Mesendoderm (in vitro differentiated cells): ENCODE results near the gene PTPRS.

Source experiments
- DNase-seq: peaks from one replicate; pipeline ENCODE4 v3.0.0; 2013
- H2AK5ac ChIP-seq: 2 replicates; pipeline ENCODE4 v1.6.1; 2013; ENCODE audit warnings: low read length, inconsistent platforms
- H2BK120ac ChIP-seq: 2 replicates; pipeline ENCODE4 v1.6.1; 2013; ENCODE audit warnings: low read depth, mild to moderate bottlenecking, low read length, moderate library complexity, mixed read lengths
- H2BK15ac ChIP-seq: replicated peaks from 2 replicates; pipeline ENCODE4 v1.6.1; 2013; ENCODE audit warnings: low read depth, mild to moderate bottlenecking, moderate library complexity
- H2BK5ac ChIP-seq: 2 replicates; pipeline ENCODE4 v1.6.1; 2013; ENCODE audit warnings: low read length, inconsistent platforms
- H3K18ac ChIP-seq: 2 replicates; pipeline ENCODE4 v1.6.1; 2013; ENCODE audit warnings: mild to moderate bottlenecking, low read length, mixed read lengths
- H3K23ac ChIP-seq: one replicate; pipeline ENCODE4 v1.6.1; 2013; ENCODE audit warnings: low read length
- H3K27ac ChIP-seq: 2 replicates; pipeline ENCODE4 v1.5.1; 2013; ENCODE audit warnings: low read depth, mild to moderate bottlenecking, inconsistent platforms, low read length, moderate library complexity
- H3K27me3 ChIP-seq: 2 replicates; pipeline ENCODE4 v1.6.1; 2013; ENCODE audit warnings: low read length, control low read depth, mild to moderate bottlenecking, inconsistent platforms; ENCODE audit not compliant: insufficient read depth, poor library complexity
- H3K36me3 ChIP-seq: 2 replicates; pipeline ENCODE4 v1.6.1; 2013; ENCODE audit warnings: low read length, inconsistent platforms; ENCODE audit not compliant: control insufficient read depth, insufficient read depth
- H3K4ac ChIP-seq: one replicate; pipeline ENCODE4 v1.6.1; 2013; ENCODE audit warnings: low read depth, mild to moderate bottlenecking, low read length, moderate library complexity
- H3K4me1 ChIP-seq: 2 replicates; pipeline ENCODE4 v1.6.1; 2013; ENCODE audit warnings: low read depth, low read length, inconsistent platforms; ENCODE audit not compliant: control insufficient read depth
- H3K4me2 ChIP-seq: 2 replicates; pipeline ENCODE4 v1.6.1; 2013; ENCODE audit warnings: low read length
- H3K4me3 ChIP-seq: 2 replicates; pipeline ENCODE4 v1.5.1; 2013; ENCODE audit warnings: mild to moderate bottlenecking, low read length
- H3K56ac ChIP-seq: one replicate; pipeline ENCODE4 v1.6.1; 2013; ENCODE audit warnings: low read length
- H3K79me1 ChIP-seq: 2 replicates; pipeline ENCODE4 v1.6.1; 2013; ENCODE audit warnings: low read length, inconsistent platforms
- H3K79me2 ChIP-seq: 2 replicates; pipeline ENCODE4 v1.6.1; 2013; ENCODE audit warnings: mild to moderate bottlenecking, low read length; ENCODE audit not compliant: control insufficient read depth, insufficient read depth
- H3K9ac ChIP-seq: 2 replicates; pipeline ENCODE4 v1.6.1; 2013; ENCODE audit warnings: low read length, inconsistent platforms
- H4K5ac ChIP-seq: one replicate; pipeline ENCODE4 v1.6.1; 2013; ENCODE audit warnings: low read length
- H4K8ac ChIP-seq: one replicate; pipeline ENCODE4 v1.6.1; 2013; ENCODE audit warnings: low read depth, mild to moderate bottlenecking, control low read depth, low read length, moderate library complexity
- WGBS: extraction: QIAGEN DNeasy Blood & Tissue Kit; methylation state at CpG from one replicate; pipeline ENCODE4 v1.1.7; 2013; ENCODE audit warnings: low lambda C conversion rate, missing lambda C conversion rate; ENCODE audit not compliant: insufficient coverage; ENCODE audit errors: extremely low coverage; 5-methylcytosine and 5-hydroxymethylcytosine counted together

Gene PTPRS

GRCh38 chr19:5305163-5305562 lies 35.4 kb downstream of the PTPRS start:
- Histone ChIP-seq H3K18ac (no peak overlapping the region), H4K5ac (no peak overlapping the region), H2BK15ac (no peak overlapping the region), H2BK5ac (no peak overlapping the region), H3K79me2 (no peaks in the 10 kb centered on the region), H3K4ac (no peak overlapping the region), H4K8ac (no peak overlapping the region), H3K23ac (no peak overlapping the region), H3K9ac (no peak overlapping the region), H3K27me3 (no peaks in the 10 kb centered on the region), H3K56ac (no peak overlapping the region), H3K27ac (no peak overlapping the region), H3K4me1 (no peaks in the 10 kb centered on the region), H3K79me1 (peaks cover 4% of the 10 kb centered on the region), H3K36me3 (no peaks in the 10 kb centered on the region), H3K4me2 (no peak overlapping the region), H2AK5ac (no peak overlapping the region), H3K4me3 (no peak overlapping the region), H2BK120ac (no peak overlapping the region)
- no CpG with 5 or more reads among the region's 3 CpGs for WGBS
- no peak for DNase-seq

DNA sequence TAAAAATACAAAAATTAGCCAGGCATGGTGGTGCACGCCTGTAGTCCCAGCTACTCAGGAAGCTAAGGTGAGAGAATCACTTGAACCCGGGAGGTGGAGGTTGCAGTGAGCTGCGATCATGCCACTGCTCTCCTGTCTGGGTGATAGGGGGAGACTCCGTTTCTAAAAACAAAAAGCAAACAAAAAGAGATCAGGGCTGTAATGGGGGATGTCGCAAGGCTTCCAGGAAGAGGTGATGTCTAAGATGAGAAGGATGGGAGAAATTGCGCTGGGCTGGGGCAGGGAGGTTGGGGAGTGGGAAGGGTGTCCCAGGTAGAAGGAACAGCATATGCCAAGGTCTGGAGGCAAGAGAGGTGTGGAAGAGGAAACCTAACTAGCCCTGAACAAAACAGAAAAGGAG lies 36.1 kb downstream of the PTPRS start:
- no peak overlapping the region for H2BK15ac ChIP-seq
- H3K18ac ChIP-seq = no peak overlapping the region
- no peak overlapping the region for H3K56ac ChIP-seq
- H4K5ac ChIP-seq = no peak overlapping the region
- no peak overlapping the region for H3K4me3 ChIP-seq
- no peaks in the 10 kb centered on the region for H3K36me3 ChIP-seq
- H2BK120ac ChIP-seq = no peak overlapping the region
- no peaks in the 10 kb centered on the region for H3K27me3 ChIP-seq
- H4K8ac ChIP-seq = no peak overlapping the region
- H3K4ac ChIP-seq = no peak overlapping the region
- no peak overlapping the region for H2BK5ac ChIP-seq
- WGBS = no CpG with 5 or more reads among the region's 6 CpGs
- no peak overlapping the region for H3K9ac ChIP-seq
- H3K4me2 ChIP-seq = no peak overlapping the region
- H3K23ac ChIP-seq = no peak overlapping the region
- no peaks in the 10 kb centered on the region for H3K79me2 ChIP-seq
- H3K79me1 ChIP-seq = peaks cover 4% of the 10 kb centered on the region
- no peak for DNase-seq
- no peak overlapping the region for H2AK5ac ChIP-seq
- H3K27ac ChIP-seq = no peak overlapping the region
- no peaks in the 10 kb centered on the region for H3K4me1 ChIP-seq

DNA sequence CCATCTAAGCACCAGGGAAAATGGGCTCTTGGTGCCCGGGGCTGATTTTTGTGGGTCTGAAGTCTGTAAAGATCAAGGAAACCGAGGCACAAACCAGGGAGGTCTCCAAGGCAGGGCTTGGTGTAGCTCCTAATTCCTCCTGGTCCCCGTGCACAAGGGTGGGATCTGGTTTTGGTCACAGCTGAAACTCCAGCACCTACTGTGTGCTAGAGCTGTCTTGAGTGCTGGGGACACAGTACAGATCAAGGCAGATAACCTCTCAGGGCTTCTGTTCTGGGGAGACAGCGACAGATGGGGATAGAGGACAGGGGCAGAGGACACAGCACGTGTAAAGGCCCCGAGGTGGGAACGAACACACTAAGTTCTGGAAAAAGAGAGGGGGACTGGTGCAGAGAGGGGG lies 37.4 kb downstream of the PTPRS start:
- no peak overlapping the region for H4K5ac ChIP-seq
- H3K4me2 ChIP-seq = no peak overlapping the region
- peaks cover 1% of the 10 kb centered on the region for H3K79me1 ChIP-seq
- no peak overlapping the region for H2BK5ac ChIP-seq
- H3K79me2 ChIP-seq = no peaks in the 10 kb centered on the region
- H3K23ac ChIP-seq = no peak overlapping the region
- no peaks in the 10 kb centered on the region for H3K36me3 ChIP-seq
- WGBS = no CpG with 5 or more reads among the region's 7 CpGs
- no peak overlapping the region for H3K4me3 ChIP-seq
- no peak overlapping the region for H4K8ac ChIP-seq
- H3K27ac ChIP-seq = no peak overlapping the region
- H3K27me3 ChIP-seq = no peaks in the 10 kb centered on the region
- no peak overlapping the region for H3K18ac ChIP-seq
- H3K9ac ChIP-seq = no peak overlapping the region
- H3K4ac ChIP-seq = no peak overlapping the region
- no peaks in the 10 kb centered on the region for H3K4me1 ChIP-seq
- H3K56ac ChIP-seq = no peak overlapping the region
- H2AK5ac ChIP-seq = no peak overlapping the region
- DNase-seq = no peak
- no peak overlapping the region for H2BK120ac ChIP-seq
- no peak overlapping the region for H2BK15ac ChIP-seq

GRCh38 chr19:5302396-5302795 lies 38.2 kb downstream of the PTPRS start:
- no peak overlapping the region for H3K9ac ChIP-seq
- no peak overlapping the region for H3K4me2 ChIP-seq
- H3K4ac ChIP-seq = no peak overlapping the region
- H3K36me3 ChIP-seq = no peaks in the 10 kb centered on the region
- DNase-seq = no peak
- no peak overlapping the region for H4K8ac ChIP-seq
- H3K27me3 ChIP-seq = no peaks in the 10 kb centered on the region
- H3K27ac ChIP-seq = no peak overlapping the region
- no peak overlapping the region for H3K18ac ChIP-seq
- H2BK15ac ChIP-seq = no peak overlapping the region
- WGBS = no CpG with 5 or more reads among the region's 9 CpGs
- no peak overlapping the region for H3K56ac ChIP-seq
- H3K79me2 ChIP-seq = no peaks in the 10 kb centered on the region
- no peak overlapping the region for H2BK120ac ChIP-seq
- no peak overlapping the region for H3K4me3 ChIP-seq
- H4K5ac ChIP-seq = no peak overlapping the region
- H3K4me1 ChIP-seq = no peaks in the 10 kb centered on the region
- H3K79me1 ChIP-seq = no peaks in the 10 kb centered on the region
- H3K23ac ChIP-seq = no peak overlapping the region
- no peak overlapping the region for H2AK5ac ChIP-seq
- H2BK5ac ChIP-seq = no peak overlapping the region

DNA sequence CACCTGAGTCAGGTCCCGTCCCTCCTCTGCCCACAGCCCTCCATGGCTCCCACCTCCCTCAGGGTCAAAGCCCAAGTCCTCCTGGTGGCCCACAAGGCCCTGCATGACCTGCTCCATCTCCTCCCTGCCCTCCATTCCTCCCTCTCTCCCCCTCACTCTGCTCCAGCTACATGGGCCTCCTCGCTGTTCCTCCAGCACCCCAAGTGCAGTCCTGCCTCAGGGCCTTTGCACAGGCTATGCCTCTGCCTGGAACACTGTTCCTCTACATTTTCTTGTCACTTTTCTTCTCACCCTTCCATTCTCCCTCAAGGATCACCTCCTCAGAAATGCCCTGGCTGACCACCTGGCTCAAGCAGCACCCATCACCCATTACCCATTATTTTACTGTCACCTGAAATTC lies 41.5 kb downstream of the PTPRS start:
- Histone ChIP-seq H3K56ac (no peak overlapping the region), H2BK120ac (no peak overlapping the region), H3K79me2 (no peaks in the 10 kb centered on the region), H3K18ac (no peak overlapping the region), H2AK5ac (no peak overlapping the region), H3K36me3 (no peaks in the 10 kb centered on the region), H4K5ac (no peak overlapping the region), H3K27me3 (no peaks in the 10 kb centered on the region), H3K9ac (no peak overlapping the region), H3K4me3 (no peak overlapping the region), H3K4me2 (no peak overlapping the region), H3K27ac (no peak overlapping the region), H2BK5ac (no peak overlapping the region), H3K23ac (no peak overlapping the region), H3K4me1 (no peaks in the 10 kb centered on the region), H2BK15ac (no peak overlapping the region), H3K4ac (no peak overlapping the region), H4K8ac (no peak overlapping the region), H3K79me1 (peaks cover 2% of the 10 kb centered on the region)
- DNase-seq = no peak
- no CpG with 5 or more reads among the region's 2 CpGs for WGBS

DNA sequence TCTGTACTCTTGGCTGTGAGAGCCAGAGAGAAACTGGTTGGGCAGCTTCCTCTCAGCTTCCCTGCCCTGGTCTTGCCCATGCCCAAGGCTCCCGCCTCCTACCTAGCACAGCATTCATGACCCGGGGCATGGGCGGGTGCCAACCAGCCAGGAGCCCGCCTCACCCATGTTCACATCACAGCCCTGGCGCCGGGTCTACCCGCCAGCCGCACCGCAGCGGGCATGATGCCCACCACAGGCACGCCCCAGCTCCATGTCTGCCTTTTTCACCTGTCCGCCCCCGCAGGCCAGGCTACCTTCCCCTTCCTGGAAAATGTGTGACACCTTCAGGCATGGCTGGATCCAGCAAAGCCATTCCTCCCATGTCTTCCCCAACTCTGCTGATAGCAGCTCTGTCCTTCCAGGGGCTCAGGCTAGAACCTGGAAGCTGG lies 42.1 kb downstream of the PTPRS start:
- Histone ChIP-seq H4K8ac (no peak overlapping the region), H3K36me3 (no peaks in the 10 kb centered on the region), H3K4ac (no peak overlapping the region), H4K5ac (no peak overlapping the region), H3K18ac (no peak overlapping the region), H2AK5ac (no peak overlapping the region), H3K4me1 (no peaks in the 10 kb centered on the region), H3K4me3 (no peak overlapping the region), H3K56ac (no peak overlapping the region), H2BK5ac (no peak overlapping the region), H3K27me3 (no peaks in the 10 kb centered on the region), H3K79me1 (peaks cover 2% of the 10 kb centered on the region), H3K23ac (no peak overlapping the region), H3K79me2 (no peaks in the 10 kb centered on the region), H3K27ac (no peak overlapping the region), H2BK15ac (no peak overlapping the region), H2BK120ac (no peak overlapping the region), H3K4me2 (no peak overlapping the region), H3K9ac (no peak overlapping the region)
- DNase-seq = no peak
- WGBS = no CpG with 5 or more reads among the region's 13 CpGs
